Mucosa of rectum (tissue), 2 donors: ENCODE data around the gene FAM53B.

Source experiments
- H3K27ac ChIP-seq, 2 donors: one replicate each; pipeline ENCODE4 v1.7.0; 2013; ENCODE audit warnings: inconsistent platforms in 2 of 2, low read depth in 2 of 2, low read length in 2 of 2
- H3K27me3 ChIP-seq, 2 donors: one replicate each; pipeline ENCODE4 v1.7.0; 2013; ENCODE audit warnings: low read length in 2 of 2; ENCODE audit not compliant: control insufficient read depth in 2 of 2, insufficient read depth in 2 of 2
- H3K36me3 ChIP-seq, 2 donors: one replicate each; pipeline ENCODE4 v1.7.0; 2013; ENCODE audit warnings: low read length in 2 of 2; ENCODE audit not compliant: control insufficient read depth in 2 of 2, insufficient read depth in 2 of 2
- H3K4me1 ChIP-seq, 2 donors: one replicate each; pipeline ENCODE4 v1.7.0; 2013; ENCODE audit warnings: low read length in 2 of 2, mild to moderate bottlenecking in 1 of 2; ENCODE audit not compliant: control insufficient read depth in 2 of 2, insufficient read depth in 2 of 2
- H3K4me3 ChIP-seq, 2 donors: one replicate each; pipeline ENCODE4 v1.7.0; 2013; ENCODE audit warnings: low read length in 2 of 2
- H3K9ac ChIP-seq, 2 donors: one replicate each; pipeline ENCODE4 v1.7.0; 2013; ENCODE audit warnings: low read length in 2 of 2, low read depth in 1 of 2, mild to moderate bottlenecking in 1 of 2
- H3K9me3 ChIP-seq, 2 donors: one replicate each; pipeline ENCODE4 v1.7.0; 2013; ENCODE audit warnings: low read length in 2 of 2; ENCODE audit not compliant: control insufficient read depth in 2 of 2
- donor health status: healthy.
- donor health status: Normal muscosa, but diverticular disease.

The FAM53B gene

GRCh38 chr10:124728071-124728829 lies 15.9 kb downstream of the FAM53B start:
- Histone ChIP-seq H3K4me3 (peak overlapping the region in 1 of 2 donors; percentile 4), H3K9ac (peak overlapping the region in 1 of 2 donors; percentile 41), H3K27me3 (no peaks in the 10 kb centered on the region), H3K27ac (peak overlapping the region; percentile 62 to 81), H3K9me3 (no peaks in the 10 kb centered on the region), H3K36me3 (peaks cover 0 to 5% of the 10 kb centered on the region in 2 donors), H3K4me1 (peaks cover 67 to 82% of the 10 kb centered on the region in 2 donors)

GRCh38 chr10:124727361-124727960 lies 16.7 kb downstream of the FAM53B start:
- Histone ChIP-seq H3K9ac (peak overlapping the region in 1 of 2 donors; percentile 41), H3K4me1 (peaks cover 67 to 84% of the 10 kb centered on the region in 2 donors), H3K27me3 (no peaks in the 10 kb centered on the region), H3K27ac (peak overlapping the region; percentile 62 to 81), H3K9me3 (no peaks in the 10 kb centered on the region), H3K4me3 (peak overlapping the region in 1 of 2 donors; percentile 30), H3K36me3 (peaks cover 0 to 5% of the 10 kb centered on the region in 2 donors)

- Histone ChIP-seq H3K4me1 (peaks cover 80 to 93% of the 10 kb centered on the region in 2 donors), H3K9ac (no peak overlapping the region), H3K4me3 (no peak overlapping the region), H3K27ac (no peak overlapping the region), H3K27me3 (no peaks in the 10 kb centered on the region), H3K9me3 (no peaks in the 10 kb centered on the region), H3K36me3 (peaks cover 0 to 3% of the 10 kb centered on the region in 2 donors)
Observed at GRCh38 chr10:124725791-124726190, 18.4 kb downstream of the FAM53B start.

GRCh38 chr10:124725171-124725631 lies 19.0 kb downstream of the FAM53B start:
- peaks cover 0 to 3% of the 10 kb centered on the region in 2 donors for H3K36me3 ChIP-seq
- H3K4me3 ChIP-seq: no peak overlapping the region
- peaks cover 76 to 91% of the 10 kb centered on the region in 2 donors for H3K4me1 ChIP-seq

DNA sequence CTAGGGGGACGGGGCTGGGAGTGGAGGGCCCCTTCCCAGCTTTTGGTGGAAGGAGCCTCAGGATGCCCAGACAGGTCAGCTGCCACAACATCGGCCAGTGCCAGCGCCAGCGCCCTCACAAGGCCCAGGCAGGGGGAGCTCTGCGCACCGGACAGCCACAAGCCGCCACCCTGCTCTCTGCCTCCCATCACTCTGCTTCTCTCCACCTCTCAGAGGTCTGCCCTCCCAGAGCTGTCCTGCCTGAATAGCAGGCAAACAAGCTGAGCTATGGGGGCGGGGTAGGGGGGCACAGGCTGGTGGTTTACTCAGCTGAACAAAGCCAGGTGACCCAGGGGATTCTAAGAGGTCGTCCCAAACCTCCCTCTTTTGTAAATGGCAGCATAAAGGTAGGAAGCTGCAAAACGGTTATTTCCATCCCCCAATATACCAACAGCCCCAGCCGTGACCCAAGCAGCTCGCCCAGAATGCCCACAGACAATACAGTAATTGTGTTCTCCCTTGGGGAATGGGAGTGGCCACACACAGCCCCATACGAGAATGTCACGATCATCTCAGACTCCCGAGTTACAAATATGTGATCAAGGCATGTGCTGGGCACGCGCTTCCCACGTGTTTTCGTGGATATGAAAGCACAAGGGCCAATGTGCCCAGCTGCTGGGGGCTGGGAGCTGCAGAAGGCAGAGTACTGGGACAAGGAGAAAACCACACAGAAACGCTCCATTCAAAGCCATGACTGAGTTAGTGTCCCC lies 19.7 kb downstream of the FAM53B start:
- Histone ChIP-seq H3K27ac (peak overlapping the region; percentile 80 to 87), H3K9me3 (no peaks in the 10 kb centered on the region), H3K9ac (peak overlapping the region; percentile 58 to 65), H3K4me3 (no peak overlapping the region), H3K4me1 (peaks cover 71 to 88% of the 10 kb centered on the region in 2 donors), H3K27me3 (no peaks in the 10 kb centered on the region), H3K36me3 (peaks cover 0 to 3% of the 10 kb centered on the region in 2 donors)

More at GRCh38 chr10:124725171-124725631, 19.0 kb downstream of the FAM53B start:
- H3K27ac ChIP-seq: peak overlapping the region; percentile 80 to 87
- H3K9ac ChIP-seq: peak overlapping the region in 1 of 2 donors; percentile 2
- H3K27me3 ChIP-seq: no peaks in the 10 kb centered on the region
- no peaks in the 10 kb centered on the region for H3K9me3 ChIP-seq

DNA sequence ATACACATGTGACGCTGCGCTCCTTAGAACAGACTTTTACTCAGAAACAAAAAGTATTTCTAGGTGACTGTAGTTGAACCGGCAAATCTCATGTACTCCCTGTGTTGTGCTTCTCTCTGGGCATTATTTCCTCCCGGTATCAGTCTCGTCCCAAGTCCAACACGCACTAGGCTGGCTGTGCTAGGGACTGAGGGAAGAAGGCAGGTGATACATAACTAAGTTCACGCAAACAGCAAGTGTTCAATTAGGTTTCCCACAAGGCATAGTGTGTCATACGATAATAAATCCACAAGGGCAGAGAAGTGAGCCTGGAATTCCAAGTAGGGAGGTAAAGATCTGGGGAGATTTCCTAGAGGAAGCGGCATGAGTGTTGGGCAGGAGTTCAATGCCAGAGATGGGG lies 20.4 kb downstream of the FAM53B start:
- Histone ChIP-seq H3K9me3 (no peaks in the 10 kb centered on the region), H3K9ac (peak overlapping the region; percentile 58 to 65), H3K4me3 (peak overlapping the region; percentile 8 to 38), H3K27ac (peak overlapping the region; percentile 80 to 87), H3K4me1 (peaks cover 71 to 88% of the 10 kb centered on the region in 2 donors), H3K27me3 (no peaks in the 10 kb centered on the region), H3K36me3 (peaks cover 0 to 3% of the 10 kb centered on the region in 2 donors)

GRCh38 chr10:124722798-124723783 lies 21.1 kb downstream of the FAM53B start:
- H3K4me3 ChIP-seq: peak overlapping the region; percentile 1 to 8
- peaks cover 0 to 3% of the 10 kb centered on the region in 2 donors for H3K36me3 ChIP-seq
- peak overlapping the region; percentile 80 to 87 for H3K27ac ChIP-seq
- H3K27me3 ChIP-seq: no peaks in the 10 kb centered on the region
- H3K9me3 ChIP-seq: no peaks in the 10 kb centered on the region
- peaks cover 70 to 88% of the 10 kb centered on the region in 2 donors for H3K4me1 ChIP-seq
- peak overlapping the region; percentile 58 to 65 for H3K9ac ChIP-seq

- Histone ChIP-seq H3K4me3 (peak overlapping the region in 1 of 2 donors; percentile 32), H3K27me3 (no peaks in the 10 kb centered on the region), H3K9ac (peak overlapping the region; percentile 8 to 49), H3K36me3 (peaks cover 0 to 3% of the 10 kb centered on the region in 2 donors), H3K4me1 (peaks cover 65 to 85% of the 10 kb centered on the region in 2 donors), H3K9me3 (no peaks in the 10 kb centered on the region), H3K27ac (peak overlapping the region; percentile 72 to 89)
Observed at GRCh38 chr10:124721330-124722045, 22.7 kb downstream of the FAM53B start.
